ENCODE results near the gene MEAF6. TPM values are rescaled to one million over a fixed set of nuclear protein-coding genes. Genes with fewer than 3 reads are reported as not detected.

MEAF6 gene
- total and polyA plus RNA-seq, 12 donors = 27.8 to 59.9 (median 37.7) TPM

GRCh38 chr1:37453647-37454046 is 60.9 kb downstream of the MEAF6 start:
- Histone ChIP-seq H3K36me3 (no peaks in the 10 kb centered on the region), H3K4me1 (peaks cover 0 to 13% (median 0%) of the 10 kb centered on the region in 9 donors), H3K4me3 (no peak overlapping the region), H3K27me3 (peaks cover 0 to 29% (median 5%) of the 10 kb centered on the region in 7 donors), H3K27ac (no peak overlapping the region), H3K9me3 (no peaks in the 10 kb centered on the region)
- WGBS, 2 donors = 79 to 87% methylated on average over 7 of the region's 7 CpGs
- ATAC-seq (no peak), DNase-seq (no peak)
- intact Hi-C loops (cut with DNase I) = loop anchor here in 7 of 10 donors (2.0 to 10.0 kb wide), 5 partner anchors 34 to 231 kb away; no protein-coding TSS in a partner anchor
- TF ChIP-seq, protein P1, sequence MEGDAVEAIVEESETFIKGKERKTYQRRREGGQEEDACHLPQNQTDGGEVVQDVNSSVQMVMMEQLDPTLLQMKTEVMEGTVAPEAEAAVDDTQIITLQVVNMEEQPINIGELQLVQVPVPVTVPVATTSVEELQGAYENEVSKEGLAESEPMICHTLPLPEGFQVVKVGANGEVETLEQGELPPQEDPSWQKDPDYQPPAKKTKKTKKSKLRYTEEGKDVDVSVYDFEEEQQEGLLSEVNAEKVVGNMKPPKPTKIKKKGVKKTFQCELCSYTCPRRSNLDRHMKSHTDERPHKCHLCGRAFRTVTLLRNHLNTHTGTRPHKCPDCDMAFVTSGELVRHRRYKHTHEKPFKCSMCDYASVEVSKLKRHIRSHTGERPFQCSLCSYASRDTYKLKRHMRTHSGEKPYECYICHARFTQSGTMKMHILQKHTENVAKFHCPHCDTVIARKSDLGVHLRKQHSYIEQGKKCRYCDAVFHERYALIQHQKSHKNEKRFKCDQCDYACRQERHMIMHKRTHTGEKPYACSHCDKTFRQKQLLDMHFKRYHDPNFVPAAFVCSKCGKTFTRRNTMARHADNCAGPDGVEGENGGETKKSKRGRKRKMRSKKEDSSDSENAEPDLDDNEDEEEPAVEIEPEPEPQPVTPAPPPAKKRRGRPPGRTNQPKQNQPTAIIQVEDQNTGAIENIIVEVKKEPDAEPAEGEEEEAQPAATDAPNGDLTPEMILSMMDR (IDR thresholded peaks at IDR 0.05) = no peak

DNA sequence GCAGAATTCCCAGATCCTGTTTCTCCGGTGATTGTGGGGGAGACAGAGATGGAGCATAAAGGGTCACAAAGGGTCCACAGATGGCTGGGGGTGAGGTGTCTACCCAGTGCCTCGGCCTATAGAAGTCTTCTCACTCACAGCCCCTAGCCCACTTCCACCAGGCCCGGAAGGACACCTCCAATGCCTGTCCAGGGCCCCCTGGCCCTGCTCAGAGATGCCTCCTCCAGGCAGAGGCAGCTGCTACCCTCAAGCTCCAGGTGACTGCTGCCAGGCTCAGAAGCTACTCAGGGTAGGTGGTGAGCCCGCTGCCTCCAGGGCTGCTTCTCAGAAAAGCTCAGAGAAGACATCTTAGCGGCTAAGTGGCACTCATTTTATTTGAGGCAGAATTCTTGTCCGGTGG is 62.1 kb downstream of the MEAF6 start:
- intact Hi-C loops (cut with DNase I) = loop anchor here in 3 of 10 donors (5.0 to 10.0 kb wide), 3 partner anchors 35 to 232 kb away; no protein-coding TSS in a partner anchor
- WGBS, 2 donors = 61 to 64% methylated on average over 6 of the region's 6 CpGs
- no peaks in the 10 kb centered on the region for H3K36me3 ChIP-seq
- TF ChIP-seq, protein P1 (IDR thresholded peaks at IDR 0.05) = no peak
- H3K9me3 ChIP-seq = no peaks in the 10 kb centered on the region
- H3K27me3 ChIP-seq = peaks cover 0 to 42% (median 18%) of the 10 kb centered on the region in 7 donors
- ATAC-seq (no peak), DNase-seq (no peak)
- H3K4me3 ChIP-seq = no peak overlapping the region
- H3K27ac ChIP-seq = no peak overlapping the region
- H3K4me1 ChIP-seq = peaks cover 0 to 13% (median 0%) of the 10 kb centered on the region in 9 donors

- 32 to 46% methylated on average over 5 of the region's 5 CpGs for WGBS, 2 donors
- Histone ChIP-seq H3K27me3 (peaks cover 0 to 61% (median 31%) of the 10 kb centered on the region in 7 donors), H3K36me3 (no peaks in the 10 kb centered on the region), H3K27ac (no peak overlapping the region), H3K9me3 (no peaks in the 10 kb centered on the region), H3K4me3 (no peak overlapping the region), H3K4me1 (peaks cover 0 to 9% (median 0%) of the 10 kb centered on the region in 9 donors)
- DNase-seq (no peak), ATAC-seq (no peak)
- intact Hi-C loops (cut with DNase I) = loop anchor here in 3 of 10 donors (5.0 to 10.0 kb wide), 3 partner anchors 37 to 235 kb away; no protein-coding TSS in a partner anchor
- TF ChIP-seq, protein P1 (IDR thresholded peaks at IDR 0.05) = no peak
These were observed 64.6 kb downstream of the MEAF6 start for GRCh38 chr1:37449936-37450335.

DNA sequence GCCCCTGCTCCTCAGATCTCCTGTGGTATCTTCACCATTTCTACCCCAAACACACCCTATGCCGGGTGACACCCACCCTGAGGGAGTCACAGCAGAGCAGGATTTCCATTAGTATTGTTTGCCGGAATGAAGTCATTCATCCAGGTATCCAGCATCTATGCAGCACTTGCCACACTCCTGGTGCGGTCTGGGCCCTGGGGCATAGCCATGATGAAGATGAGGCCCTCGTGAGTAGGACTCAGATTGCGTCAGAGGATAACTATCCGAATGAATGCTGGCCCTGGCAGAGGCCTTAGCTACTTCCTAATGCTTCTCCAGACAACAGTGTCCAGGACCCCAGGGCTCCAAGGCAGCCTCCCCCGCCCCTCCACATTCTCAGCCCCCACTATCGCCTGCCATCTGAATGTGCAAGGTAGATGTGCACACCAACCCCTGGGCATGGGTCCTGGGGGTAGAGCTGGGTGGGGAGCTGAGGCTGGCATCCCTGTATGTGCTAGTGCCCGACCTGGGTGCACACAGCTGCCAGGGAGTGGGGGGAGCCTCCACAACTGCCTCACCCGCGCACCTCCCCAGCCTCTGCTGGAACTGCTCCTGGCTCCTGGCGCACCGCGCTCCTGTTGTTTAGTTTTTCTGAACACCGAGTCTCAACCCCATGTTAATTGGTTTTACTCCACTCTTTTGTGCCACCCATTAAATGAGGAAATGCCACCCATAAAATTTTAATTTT is 65.7 kb downstream of the MEAF6 start:
- Histone ChIP-seq H3K27ac (no peak overlapping the region), H3K9me3 (no peaks in the 10 kb centered on the region), H3K4me3 (no peak overlapping the region), H3K36me3 (no peaks in the 10 kb centered on the region), H3K4me1 (peaks cover 0 to 4% (median 0%) of the 10 kb centered on the region in 9 donors), H3K27me3 (peaks cover 0 to 69% (median 35%) of the 10 kb centered on the region in 7 donors)
- WGBS, 2 donors = 62 to 65% methylated on average over 15 of the region's 15 CpGs
- no peak for DNase-seq
- ATAC-seq = no peak
- intact Hi-C loops (cut with DNase I) = no loop called here
- TF ChIP-seq, protein P1 (IDR thresholded peaks at IDR 0.05) = no peak
